Natural killer cell (primary cell): ENCODE measurements around the gene MAMDC4. TPM values are rescaled to one million over a fixed set of nuclear protein-coding genes. Genes with fewer than 3 reads are reported as not detected.

Experiments
- ATAC-seq, 3 donors: fragments of 150-1000 bp in 2 of 3; fragments of 200-7000 bp in 1 of 3; cut with Tn5 transposase; 1 replicate in 1 of 3; 2 replicates in 2 of 3; pipeline ENCODE4 v1.10.0; 2021; ENCODE audit warnings: mild to moderate bottlenecking in 2 of 3, moderate library complexity in 2 of 3
- DNase-seq, 2 donors: peaks; one replicate each; pipeline versions ENCODE4 v3.0.0 to v3.0.0-alpha.2; 2013 to 2021; ENCODE audit warnings: mixed read lengths in 1 of 2
- H3K27ac ChIP-seq: one replicate; pipeline ENCODE4 v1.5.1; 2013; ENCODE audit warnings: mild to moderate bottlenecking, low read length
- H3K27me3 ChIP-seq: one replicate; pipeline ENCODE4 v1.6.1; 2013; ENCODE audit warnings: low read length; ENCODE audit not compliant: control insufficient read depth, insufficient read depth
- H3K36me3 ChIP-seq: one replicate; pipeline ENCODE4 v1.6.1; 2013; ENCODE audit warnings: low read length; ENCODE audit not compliant: control insufficient read depth, insufficient read depth
- H3K4me1 ChIP-seq: one replicate; pipeline ENCODE4 v1.6.1; 2013; ENCODE audit warnings: low read length; ENCODE audit not compliant: control insufficient read depth, insufficient read depth
- H3K4me3 ChIP-seq: one replicate; pipeline ENCODE4 v1.5.1; 2013; ENCODE audit warnings: low read length
- H3K9me3 ChIP-seq: one replicate; pipeline ENCODE4 v1.6.1; 2013; ENCODE audit warnings: low read length; ENCODE audit not compliant: control insufficient read depth, insufficient read depth
- H3K27ac Mint-ChIP-seq, 2 donors: one replicate each; pipeline ENCODE4 v1.8.0; 2022; ENCODE audit warnings: mild to moderate bottlenecking in 2 of 2, mixed read lengths in 2 of 2, moderate library complexity in 1 of 2
- H3K27me3 Mint-ChIP-seq, 2 donors: one replicate each; pipeline ENCODE4 v1.8.0; 2022; ENCODE audit warnings: low read depth in 2 of 2, mixed read lengths in 2 of 2
- H3K36me3 Mint-ChIP-seq: one replicate; pipeline ENCODE4 v1.8.0; 2022; ENCODE audit warnings: mixed read lengths
- H3K4me1 Mint-ChIP-seq, 2 donors: one replicate each; pipeline ENCODE4 v1.8.0; 2022; ENCODE audit warnings: mixed read lengths in 2 of 2
- H3K4me3 Mint-ChIP-seq: one replicate; pipeline ENCODE4 v1.8.0; 2022; ENCODE audit warnings: mild to moderate bottlenecking, moderate library complexity, mixed read lengths
- H3K9me3 Mint-ChIP-seq, 2 donors: one replicate each; pipeline ENCODE4 v1.8.0; 2022; ENCODE audit warnings: mixed read lengths in 2 of 2
- WGBS: methylation state at CpG from one replicate; pipeline ENCODE4 v1.1.7; 2013; ENCODE audit warnings: missing lambda C conversion rate; ENCODE audit not compliant: insufficient coverage; 5-methylcytosine and 5-hydroxymethylcytosine counted together
- intact Hi-C: fragments of 100-400 bp; cut with micrococcal nuclease; formaldehyde crosslinking; loops from one replicate; pipeline ENCODE4 v1.14.2; 2022
- total RNA-seq, 4 donors: library from RNA; stranded (reverse); fragments of 120-200 nt in 1 of 4; gene quantifications; one replicate each; pipeline versions ENCODE4 v1.2.3 to v1.2.4, GENCODE V29; 2013 to 2022
- TF ChIP-seq, protein P1 (sequence below): fragments of 200-600 bp; IDR thresholded peaks from one replicate; pipeline ENCODE4 v1.8.0; 2022; ENCODE audit warnings: antibody characterized with exemption

The MAMDC4 gene
- total RNA-seq, 3 donors from 2014 or later (not counting 1 experiment from before 2014, with no cell fraction given) = 4.6 to 6.5 (median 5.8) TPM

DNA sequence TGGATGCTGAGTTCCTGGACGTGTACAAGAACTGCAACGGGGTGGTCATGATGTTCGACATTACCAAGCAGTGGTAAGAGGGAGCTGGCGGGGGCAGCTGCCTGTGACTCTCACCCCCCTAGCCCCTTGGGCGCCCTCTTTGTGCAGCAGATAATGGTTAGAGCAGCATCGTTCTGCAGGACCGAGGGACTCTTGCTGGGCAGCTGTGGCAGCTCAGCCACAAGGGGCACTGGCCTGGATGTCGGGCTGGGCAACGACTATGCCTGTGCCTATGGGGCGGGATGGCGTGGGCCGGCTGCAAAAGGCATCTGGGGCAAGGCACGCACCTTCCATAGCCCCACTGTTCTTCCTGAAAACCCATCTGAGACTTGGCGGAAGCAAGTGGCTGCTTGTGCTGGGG lies 22.7 kb upstream of the MAMDC4 start:
- H3K36me3 ChIP-seq = peaks cover 35% of the 10 kb centered on the region
- Mint-ChIP-seq H3K4me1 (no peaks in the 10 kb centered on the region), H3K27me3 (no peaks in the 10 kb centered on the region), H3K27ac (no peak overlapping the region), H3K4me3 (no peak overlapping the region), H3K36me3 (no peaks in the 10 kb centered on the region), H3K9me3 (no peaks in the 10 kb centered on the region)
- H3K4me3 ChIP-seq = no peak overlapping the region
- ATAC-seq (no peak), DNase-seq (no peak)
- H3K9me3 ChIP-seq = no peaks in the 10 kb centered on the region
- TF ChIP-seq, protein P1, sequence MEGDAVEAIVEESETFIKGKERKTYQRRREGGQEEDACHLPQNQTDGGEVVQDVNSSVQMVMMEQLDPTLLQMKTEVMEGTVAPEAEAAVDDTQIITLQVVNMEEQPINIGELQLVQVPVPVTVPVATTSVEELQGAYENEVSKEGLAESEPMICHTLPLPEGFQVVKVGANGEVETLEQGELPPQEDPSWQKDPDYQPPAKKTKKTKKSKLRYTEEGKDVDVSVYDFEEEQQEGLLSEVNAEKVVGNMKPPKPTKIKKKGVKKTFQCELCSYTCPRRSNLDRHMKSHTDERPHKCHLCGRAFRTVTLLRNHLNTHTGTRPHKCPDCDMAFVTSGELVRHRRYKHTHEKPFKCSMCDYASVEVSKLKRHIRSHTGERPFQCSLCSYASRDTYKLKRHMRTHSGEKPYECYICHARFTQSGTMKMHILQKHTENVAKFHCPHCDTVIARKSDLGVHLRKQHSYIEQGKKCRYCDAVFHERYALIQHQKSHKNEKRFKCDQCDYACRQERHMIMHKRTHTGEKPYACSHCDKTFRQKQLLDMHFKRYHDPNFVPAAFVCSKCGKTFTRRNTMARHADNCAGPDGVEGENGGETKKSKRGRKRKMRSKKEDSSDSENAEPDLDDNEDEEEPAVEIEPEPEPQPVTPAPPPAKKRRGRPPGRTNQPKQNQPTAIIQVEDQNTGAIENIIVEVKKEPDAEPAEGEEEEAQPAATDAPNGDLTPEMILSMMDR = no peak
- H3K27ac ChIP-seq = no peak overlapping the region
- no peaks in the 10 kb centered on the region for H3K4me1 ChIP-seq
- intact Hi-C loops = no loop called here
- H3K27me3 ChIP-seq = no peaks in the 10 kb centered on the region
- 97% methylated on average over 14 of the region's 14 CpGs for WGBS

DNA sequence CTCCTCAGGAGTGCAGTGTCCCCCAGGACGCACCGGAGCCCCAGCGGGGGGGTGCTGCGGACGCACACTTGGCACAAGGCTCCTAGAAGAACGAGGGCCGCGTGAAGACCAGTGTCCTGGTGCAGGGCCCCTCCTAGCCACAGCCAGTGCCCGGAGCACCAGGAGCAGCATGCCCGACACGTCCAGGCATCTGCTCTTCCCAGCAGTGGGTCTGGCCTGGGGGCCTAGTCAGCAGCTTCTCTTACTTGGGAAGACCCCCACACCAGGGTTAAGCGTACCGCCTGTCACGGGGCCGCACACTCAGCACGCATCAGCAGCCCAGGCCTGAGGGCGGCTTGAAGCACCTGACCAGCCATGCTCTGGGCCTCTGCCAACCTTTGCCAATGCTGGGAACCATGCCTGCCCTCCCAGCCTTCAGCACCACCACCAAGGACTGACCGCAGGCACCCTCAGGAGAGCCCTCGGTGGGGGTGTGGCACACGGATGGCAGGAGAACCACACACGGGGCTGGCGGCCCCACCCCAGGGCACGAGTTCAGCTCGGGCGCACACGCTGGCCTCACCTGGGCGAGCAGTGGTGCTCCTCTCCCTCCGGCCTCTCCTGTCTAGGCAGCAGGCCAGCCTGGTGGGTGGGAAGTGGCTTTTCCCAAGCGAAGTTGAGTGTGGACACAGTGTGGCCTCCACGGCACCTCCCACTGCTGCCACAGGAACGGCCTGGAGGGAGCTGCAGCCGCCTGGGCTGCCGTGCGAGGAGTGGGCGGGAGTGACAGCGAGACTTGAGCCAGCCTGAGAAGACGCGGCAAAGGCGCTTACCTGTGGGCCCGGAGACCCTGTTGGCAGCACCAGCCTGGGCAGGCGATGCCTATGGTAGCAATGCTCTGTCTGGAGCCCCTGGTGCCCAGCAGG lies 21.9 kb upstream of the MAMDC4 start:
- no peak for DNase-seq
- H3K27ac Mint-ChIP-seq = no peak overlapping the region
- H3K36me3 ChIP-seq = peaks cover 35% of the 10 kb centered on the region
- no peak overlapping the region for H3K27ac ChIP-seq
- H3K9me3 ChIP-seq = no peaks in the 10 kb centered on the region
- intact Hi-C loops = no loop called here
- no peaks in the 10 kb centered on the region for H3K4me1 Mint-ChIP-seq
- H3K4me3 ChIP-seq = no peak overlapping the region
- no peaks in the 10 kb centered on the region for H3K4me1 ChIP-seq
- H3K27me3 ChIP-seq = no peaks in the 10 kb centered on the region
- H3K27me3 Mint-ChIP-seq = no peaks in the 10 kb centered on the region
- 96% methylated on average over 41 of the region's 41 CpGs for WGBS
- TF ChIP-seq, protein P1 = no peak
- ATAC-seq = no peak
- H3K4me3 Mint-ChIP-seq = no peak overlapping the region
- H3K36me3 Mint-ChIP-seq = no peaks in the 10 kb centered on the region
- no peaks in the 10 kb centered on the region for H3K9me3 Mint-ChIP-seq

DNA sequence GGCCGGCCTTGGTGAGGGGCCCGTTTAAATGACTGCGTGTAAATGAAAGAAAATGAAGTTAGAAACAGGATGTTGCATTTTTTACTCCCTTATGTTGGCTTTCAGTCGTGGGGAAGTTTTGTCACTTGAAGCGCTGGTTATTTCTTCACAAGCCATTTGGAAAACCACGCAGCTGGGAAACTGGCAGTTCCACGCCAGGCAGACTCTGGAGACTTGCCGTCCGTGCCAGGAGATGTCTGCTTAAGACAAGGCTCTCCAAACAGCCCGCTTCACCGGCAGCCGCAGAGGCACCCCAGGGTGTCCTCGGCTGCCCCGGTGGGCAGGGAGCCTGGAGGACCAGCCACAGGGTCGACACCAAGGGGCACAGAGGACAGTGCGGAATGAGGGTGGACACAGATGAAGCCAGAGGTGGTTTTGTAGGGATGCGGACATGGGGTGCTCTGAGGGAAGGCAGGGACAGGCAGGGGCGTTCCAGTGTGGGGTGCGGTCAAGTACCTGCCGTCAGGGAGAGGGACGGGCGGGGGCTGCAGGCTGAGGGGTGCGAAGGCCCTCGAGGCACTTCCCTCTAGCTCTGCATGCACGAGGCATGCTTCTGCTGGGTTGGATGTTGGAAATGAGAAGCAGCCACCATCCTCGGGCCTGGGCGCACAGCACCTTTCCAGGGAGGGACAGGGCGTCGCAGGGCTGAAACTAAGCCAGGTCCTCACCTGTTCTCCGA lies 21.0 kb upstream of the MAMDC4 start:
- WGBS = 96% methylated on average over 30 of the region's 30 CpGs
- Mint-ChIP-seq H3K27me3 (no peaks in the 10 kb centered on the region), H3K36me3 (no peaks in the 10 kb centered on the region), H3K27ac (no peak overlapping the region), H3K4me1 (no peaks in the 10 kb centered on the region), H3K4me3 (no peak overlapping the region), H3K9me3 (no peaks in the 10 kb centered on the region)
- ATAC-seq = no peak
- Histone ChIP-seq H3K27ac (no peak overlapping the region), H3K36me3 (peaks cover 29% of the 10 kb centered on the region), H3K27me3 (no peaks in the 10 kb centered on the region), H3K9me3 (no peaks in the 10 kb centered on the region), H3K4me3 (no peak overlapping the region), H3K4me1 (no peaks in the 10 kb centered on the region)
- no peak for DNase-seq
- TF ChIP-seq, protein P1 = no peak
- intact Hi-C loops = no loop called here
